Epidermal melanocyte (primary cell): ENCODE data around the gene CBR1.
"Not testable (repeated sequence)": the region's sequence is repeated elsewhere in the genome, so short reads cannot be mapped to it uniquely, and the experiment has no call there.

Experiments
- DNase-seq: peaks from one replicate; pipeline ENCODE4 v3.0.0; 2011; ENCODE audit warnings: low spot score; ENCODE audit not compliant: insufficient read length

CBR1 gene

GRCh38 chr21:36079671-36080070, 9.8 kb downstream of the CBR1 start:
- DNase-seq = no peak

DNA sequence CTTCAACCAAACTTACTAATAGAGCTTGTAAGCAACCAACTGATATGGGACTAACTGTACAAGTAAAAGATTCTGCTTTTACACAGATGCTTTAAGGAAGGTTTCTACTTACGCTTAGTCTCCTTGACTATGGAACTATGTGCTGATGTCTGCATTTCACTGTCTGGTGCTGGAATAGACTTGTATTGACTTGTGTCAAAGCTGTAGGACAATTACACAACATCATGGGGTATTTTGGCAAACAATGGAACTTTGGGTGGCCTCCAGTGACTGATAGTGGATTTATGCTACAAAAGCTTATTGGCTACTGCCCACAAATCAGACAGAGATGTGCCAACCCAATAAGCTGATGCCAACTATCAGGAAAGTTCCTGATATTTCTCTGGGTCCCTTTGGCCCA, 10.6 kb downstream of the CBR1 start:
- DNase-seq = no peak

DNA sequence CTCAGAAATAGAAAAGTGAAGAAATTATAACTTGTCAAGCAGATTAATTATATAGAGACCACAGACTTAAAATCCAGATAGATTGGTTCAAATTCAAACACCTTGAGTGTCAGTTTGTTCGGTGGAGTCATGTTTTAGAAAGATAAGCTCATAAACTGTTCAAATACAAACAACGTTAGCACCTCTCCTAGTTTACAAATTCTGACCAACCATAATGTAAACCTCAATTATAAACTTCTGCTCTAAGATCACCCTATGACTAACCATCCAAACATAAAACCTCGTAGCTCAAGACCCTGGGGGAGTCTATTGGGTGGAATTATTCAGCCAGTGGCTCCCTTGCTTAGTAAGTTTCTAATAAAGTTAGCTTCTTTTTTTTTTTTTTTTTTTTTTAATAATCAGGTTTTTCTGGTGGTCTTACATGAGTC, 12.4 kb downstream of the CBR1 start:
- DNase-seq = no peak

- DNase-seq = peak; percentile 20
Observed at GRCh38 chr21:36087362-36088138, 17.7 kb downstream of the CBR1 start.

DNA sequence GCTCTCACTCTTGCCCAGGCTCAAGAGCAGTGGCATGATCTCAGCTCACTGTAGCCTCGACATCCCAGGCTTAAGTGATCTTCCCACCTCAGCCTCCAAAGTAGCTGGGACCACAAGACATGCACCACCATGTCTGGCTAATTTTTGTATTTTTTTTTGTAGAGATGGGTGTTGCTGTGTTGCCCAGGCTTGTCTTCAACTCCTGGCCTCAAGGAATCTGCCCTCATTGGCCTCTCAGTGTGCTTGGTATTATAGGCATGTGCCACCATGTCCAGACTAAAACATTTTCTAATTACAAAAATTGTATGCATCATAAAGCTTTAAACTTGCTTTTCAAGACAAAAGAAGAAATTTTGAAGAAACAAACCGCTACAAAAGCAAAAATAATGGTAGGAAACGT, 20.1 kb downstream of the CBR1 start:
- DNase-seq = no peak

GRCh38 chr21:36092681-36093080, 22.9 kb downstream of the CBR1 start:
- no peak for DNase-seq

- DNase-seq = no peak
Observed at GRCh38 chr21:36093512-36093911, 23.7 kb downstream of the CBR1 start.

GRCh38 chr21:36096398-36097290, 26.8 kb downstream of the CBR1 start:
- DNase-seq = no peak

DNA sequence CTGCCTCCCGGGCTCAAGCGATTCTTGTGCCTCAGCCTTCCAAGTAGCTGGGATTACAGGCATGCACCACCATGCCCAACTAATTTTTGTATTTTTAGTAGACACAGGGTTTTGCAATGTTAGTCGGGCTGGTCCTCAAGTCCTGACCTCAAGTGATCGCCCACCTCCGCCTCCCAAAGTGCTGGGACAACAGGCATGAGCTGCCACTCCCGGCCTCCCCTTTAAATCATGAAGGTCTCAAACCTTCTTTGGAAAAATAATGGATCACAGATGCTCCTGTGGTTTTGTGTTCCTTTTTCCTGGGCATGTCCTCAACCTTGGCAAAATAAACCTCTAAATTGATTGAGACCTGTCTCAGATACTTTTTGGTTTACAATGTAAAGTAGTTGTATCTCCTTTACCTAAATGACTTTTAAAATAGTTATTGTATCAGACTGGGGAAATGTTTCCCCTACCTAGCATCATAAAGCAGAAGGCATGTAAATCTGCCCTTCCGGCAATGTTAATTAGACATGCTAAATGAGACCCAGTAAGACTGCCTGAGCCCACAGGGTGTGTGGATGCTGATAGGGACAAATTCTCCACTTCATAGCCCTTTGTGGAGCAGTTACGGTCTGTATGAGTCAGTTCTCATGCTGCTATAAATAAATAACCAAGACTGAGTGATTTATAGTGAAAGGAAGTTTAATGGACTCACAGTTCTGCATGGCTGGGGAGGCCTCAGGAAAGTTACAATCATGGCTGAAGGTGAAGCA, 27.8 kb downstream of the CBR1 start:
- DNase-seq = no peak

GRCh38 chr21:36098182-36098532, 28.3 kb downstream of the CBR1 start:
- no peak for DNase-seq

DNA sequence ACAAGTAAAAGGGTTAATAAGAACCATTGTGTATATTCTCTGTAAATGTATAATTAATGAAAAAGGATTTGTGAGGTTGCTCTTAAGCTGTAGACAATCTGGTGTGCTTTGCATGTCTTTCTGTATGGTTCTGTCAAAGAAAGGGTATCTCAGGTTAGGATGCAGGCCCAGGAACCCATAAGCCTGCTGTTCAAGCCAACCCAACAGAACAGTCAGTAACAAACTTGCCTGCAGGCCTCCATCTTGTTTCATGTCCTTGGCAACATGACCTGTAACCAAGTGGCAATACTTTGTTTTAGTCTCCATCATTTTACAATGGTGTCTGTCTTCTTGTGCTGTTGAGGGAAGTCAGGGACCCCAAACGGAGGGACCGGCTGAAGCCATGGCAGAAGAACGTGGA, 29.2 kb downstream of the CBR1 start:
- no peak for DNase-seq

- DNase-seq = not testable (repeated sequence)
Observed at GRCh38 chr21:36099695-36100211, 29.9 kb downstream of the CBR1 start.

DNA sequence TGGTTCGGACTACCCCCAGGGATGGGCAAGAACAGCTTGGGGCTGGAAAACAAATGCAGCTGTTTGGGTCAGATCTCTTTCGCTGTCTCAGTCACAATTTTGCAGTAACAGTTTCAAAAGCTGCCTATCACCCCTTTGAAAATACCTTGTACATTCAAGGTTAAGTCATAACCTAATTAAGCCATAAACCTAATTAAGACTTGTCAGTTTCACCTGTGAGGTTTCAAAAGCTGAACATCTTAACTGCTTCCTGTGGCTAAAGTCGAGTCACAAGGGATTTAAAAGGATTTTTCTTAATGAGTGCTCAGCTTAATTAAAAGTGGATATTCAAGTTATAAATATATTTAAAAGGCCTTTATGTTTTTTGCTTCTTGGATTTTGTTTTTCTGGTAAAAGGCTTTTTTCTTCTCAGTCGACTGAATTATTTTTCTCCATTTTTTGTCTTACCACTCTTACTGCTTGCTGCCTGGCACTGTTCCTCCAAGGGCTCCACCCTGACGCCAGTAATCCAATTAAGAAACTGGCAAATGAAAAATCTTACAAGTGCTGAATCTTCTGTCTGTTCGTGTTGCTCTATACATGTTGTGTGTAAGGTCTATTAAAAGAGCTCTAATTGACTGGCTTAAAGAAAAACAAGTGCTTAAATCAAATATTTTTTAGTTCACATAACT, 31.3 kb downstream of the CBR1 start:
- no peak for DNase-seq

- DNase-seq = no peak
Observed at GRCh38 chr21:36103434-36103833, 33.6 kb downstream of the CBR1 start.

GRCh38 chr21:36104317-36105300, 34.8 kb downstream of the CBR1 start:
- no peak for DNase-seq

GRCh38 chr21:36105327-36105842, 35.6 kb downstream of the CBR1 start:
- DNase-seq = no peak

GRCh38 chr21:36109868-36110267, 40.0 kb downstream of the CBR1 start:
- no peak for DNase-seq

DNA sequence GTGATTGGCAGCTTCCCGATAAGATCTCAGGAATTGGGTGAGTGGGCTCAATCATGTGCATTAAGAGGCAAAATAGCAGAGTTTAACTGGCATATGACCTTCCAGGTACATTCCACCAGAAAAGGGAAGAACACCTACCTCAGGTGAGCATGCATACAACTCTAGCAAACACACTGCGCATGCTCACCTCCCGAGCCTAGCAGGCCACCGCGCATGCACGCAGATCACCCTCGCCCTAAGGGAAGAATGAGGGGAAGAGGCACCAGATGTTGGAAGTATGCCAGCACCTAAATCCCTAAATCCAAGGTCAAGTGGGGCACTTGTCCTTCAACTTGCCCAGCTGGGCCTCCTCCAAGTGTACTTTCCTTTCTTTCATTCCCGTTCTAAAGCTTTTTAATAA, 41.4 kb downstream of the CBR1 start:
- DNase-seq = no peak

GRCh38 chr21:36113647-36114428, 44.0 kb downstream of the CBR1 start:
- no peak for DNase-seq
